ENCODE measurements around the gene CALHM2. TPM values are rescaled to one million over a fixed set of nuclear protein-coding genes. Genes with fewer than 3 reads are reported as not detected.

Gene CALHM2
- total and polyA plus RNA-seq, 2 of the 13 experiments (the other 11 are each of a cell fraction or from before 2014, with no cell fraction given), result 0.15 TPM; not detected in 1

GRCh38 chr10:103427866-103428265, 24.3 kb downstream of the CALHM2 start (continued):
- TF ChIP-seq ZBTB40 (IDR thresholded peaks at IDR 0.05) (no peak), ZBTB40 (CRISPR knock-in tag; IDR thresholded peaks at IDR 0.05) (no peak), REST (IDR thresholded peaks at IDR 0.05; ENCODE audit: borderline replicate concordance in 1 of 2, low read depth in 1 of 2, low read length in 2 of 2) (no peak), CSRNP2 (CRISPR knock-in tag; conservative IDR thresholded peaks at IDR 0.05; ENCODE audit: low read depth) (no peak), NFYB (CRISPR knock-in tag; IDR thresholded peaks at IDR 0.05) (no peak), ZBTB3 (CRISPR knock-in tag; IDR thresholded peaks at IDR 0.05; ENCODE audit: borderline replicate concordance, low read depth) (no peak), RORA (CRISPR knock-in tag; IDR thresholded peaks at IDR 0.05) (no peak), THYN1 (CRISPR knock-in tag; IDR thresholded peaks at IDR 0.05; ENCODE audit: borderline replicate concordance, low read depth) (no peak)
